ENCODE data around the gene ZP1. TPM values are rescaled to one million over a fixed set of nuclear protein-coding genes. Genes with fewer than 3 reads are reported as not detected.

The ZP1 gene
- total RNA-seq, 1 donor from 2014 or later = not detected

- Mint-ChIP-seq H3K4me3 (ENCODE audit: unreplicated experiment) (no peak overlapping the region), H3K9me3 (ENCODE audit: unreplicated experiment) (no peaks in the 10 kb centered on the region), H3K27me3 (ENCODE audit: unreplicated experiment) (peaks cover 5% of the 10 kb centered on the region), H3K4me1 (ENCODE audit: low read depth, unreplicated experiment) (peaks cover 9% of the 10 kb centered on the region), H3K36me3 (ENCODE audit: unreplicated experiment) (no peaks in the 10 kb centered on the region), H3K27ac (ENCODE audit: unreplicated experiment) (no peak overlapping the region)
- TF ChIP-seq, protein P1, sequence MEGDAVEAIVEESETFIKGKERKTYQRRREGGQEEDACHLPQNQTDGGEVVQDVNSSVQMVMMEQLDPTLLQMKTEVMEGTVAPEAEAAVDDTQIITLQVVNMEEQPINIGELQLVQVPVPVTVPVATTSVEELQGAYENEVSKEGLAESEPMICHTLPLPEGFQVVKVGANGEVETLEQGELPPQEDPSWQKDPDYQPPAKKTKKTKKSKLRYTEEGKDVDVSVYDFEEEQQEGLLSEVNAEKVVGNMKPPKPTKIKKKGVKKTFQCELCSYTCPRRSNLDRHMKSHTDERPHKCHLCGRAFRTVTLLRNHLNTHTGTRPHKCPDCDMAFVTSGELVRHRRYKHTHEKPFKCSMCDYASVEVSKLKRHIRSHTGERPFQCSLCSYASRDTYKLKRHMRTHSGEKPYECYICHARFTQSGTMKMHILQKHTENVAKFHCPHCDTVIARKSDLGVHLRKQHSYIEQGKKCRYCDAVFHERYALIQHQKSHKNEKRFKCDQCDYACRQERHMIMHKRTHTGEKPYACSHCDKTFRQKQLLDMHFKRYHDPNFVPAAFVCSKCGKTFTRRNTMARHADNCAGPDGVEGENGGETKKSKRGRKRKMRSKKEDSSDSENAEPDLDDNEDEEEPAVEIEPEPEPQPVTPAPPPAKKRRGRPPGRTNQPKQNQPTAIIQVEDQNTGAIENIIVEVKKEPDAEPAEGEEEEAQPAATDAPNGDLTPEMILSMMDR (IDR thresholded peaks at IDR 0.05; ENCODE audit: partially characterized antibody, unreplicated experiment) = no peak
- no peak for DNase-seq
Measured at GRCh38 chr11:60851327-60852104, 15.8 kb upstream of the ZP1 start.

GRCh38 chr11:60852117-60852981 lies 15.0 kb upstream of the ZP1 start:
- peaks cover 9% of the 10 kb centered on the region for H3K4me1 Mint-ChIP-seq (ENCODE audit: low read depth, unreplicated experiment)
- H3K27ac Mint-ChIP-seq (ENCODE audit: unreplicated experiment) = no peak overlapping the region
- DNase-seq = peak; percentile 37
- TF ChIP-seq, protein P1 (IDR thresholded peaks at IDR 0.05; ENCODE audit: partially characterized antibody, unreplicated experiment) = no peak
- peaks cover 5% of the 10 kb centered on the region for H3K27me3 Mint-ChIP-seq (ENCODE audit: unreplicated experiment)
- H3K4me3 Mint-ChIP-seq (ENCODE audit: unreplicated experiment) = no peak overlapping the region
- no peaks in the 10 kb centered on the region for H3K9me3 Mint-ChIP-seq (ENCODE audit: unreplicated experiment)
- H3K36me3 Mint-ChIP-seq (ENCODE audit: unreplicated experiment) = no peaks in the 10 kb centered on the region

DNA sequence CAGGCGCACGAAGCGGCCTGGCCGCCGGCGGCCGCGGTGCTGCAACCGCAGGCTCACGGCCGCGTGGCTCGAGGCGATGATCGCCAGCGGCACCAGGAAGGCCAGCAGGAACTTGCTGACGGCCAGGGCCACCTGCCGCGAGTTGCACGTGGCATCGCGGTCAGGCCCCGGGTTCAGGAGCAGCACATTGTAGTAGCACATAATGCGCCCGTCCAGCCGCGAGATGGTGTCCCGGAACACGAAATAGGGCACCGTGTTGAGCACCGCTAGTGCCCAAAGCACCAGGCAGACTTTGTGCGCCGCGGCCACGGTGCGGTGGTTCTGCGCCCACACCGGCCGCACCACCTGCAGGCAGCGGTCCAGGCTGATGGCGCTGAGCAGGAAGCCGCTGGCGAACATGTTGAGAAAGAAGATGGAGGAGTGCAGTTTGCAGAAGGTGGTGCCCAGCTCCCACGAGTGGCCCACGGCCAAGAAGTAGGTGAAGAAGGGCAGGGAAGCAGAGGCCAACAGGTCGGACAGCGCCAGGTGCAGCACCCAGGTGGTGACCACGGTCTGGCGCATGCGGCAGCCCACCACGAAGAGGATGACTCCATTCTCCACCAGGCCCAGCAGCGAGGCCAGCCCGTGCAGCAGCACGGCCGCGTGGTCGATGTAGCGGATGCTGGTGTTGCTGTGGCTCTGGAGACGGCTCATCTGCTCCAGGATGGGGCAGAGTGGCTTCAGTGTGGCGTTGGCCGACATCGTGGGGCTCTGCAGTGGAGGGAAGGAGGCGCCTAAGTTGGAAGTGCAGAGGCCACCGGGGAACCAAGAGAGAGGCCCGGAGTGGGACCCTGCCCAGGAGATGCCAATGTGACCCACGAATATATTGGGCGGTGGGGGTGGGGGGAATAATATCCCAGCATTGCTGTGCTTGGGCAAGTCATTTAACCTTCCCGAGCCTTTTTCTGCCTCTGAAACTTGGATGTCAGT lies 14.1 kb upstream of the ZP1 start:
- peaks cover 2% of the 10 kb centered on the region for H3K9me3 Mint-ChIP-seq (ENCODE audit: unreplicated experiment)
- H3K4me1 Mint-ChIP-seq (ENCODE audit: low read depth, unreplicated experiment) = peaks cover 9% of the 10 kb centered on the region
- no peak for DNase-seq
- no peak overlapping the region for H3K4me3 Mint-ChIP-seq (ENCODE audit: unreplicated experiment)
- TF ChIP-seq, protein P1 (IDR thresholded peaks at IDR 0.05; ENCODE audit: partially characterized antibody, unreplicated experiment) = no peak
- no peak overlapping the region for H3K27ac Mint-ChIP-seq (ENCODE audit: unreplicated experiment)
- no peaks in the 10 kb centered on the region for H3K36me3 Mint-ChIP-seq (ENCODE audit: unreplicated experiment)
- peaks cover 7% of the 10 kb centered on the region for H3K27me3 Mint-ChIP-seq (ENCODE audit: unreplicated experiment)

DNA sequence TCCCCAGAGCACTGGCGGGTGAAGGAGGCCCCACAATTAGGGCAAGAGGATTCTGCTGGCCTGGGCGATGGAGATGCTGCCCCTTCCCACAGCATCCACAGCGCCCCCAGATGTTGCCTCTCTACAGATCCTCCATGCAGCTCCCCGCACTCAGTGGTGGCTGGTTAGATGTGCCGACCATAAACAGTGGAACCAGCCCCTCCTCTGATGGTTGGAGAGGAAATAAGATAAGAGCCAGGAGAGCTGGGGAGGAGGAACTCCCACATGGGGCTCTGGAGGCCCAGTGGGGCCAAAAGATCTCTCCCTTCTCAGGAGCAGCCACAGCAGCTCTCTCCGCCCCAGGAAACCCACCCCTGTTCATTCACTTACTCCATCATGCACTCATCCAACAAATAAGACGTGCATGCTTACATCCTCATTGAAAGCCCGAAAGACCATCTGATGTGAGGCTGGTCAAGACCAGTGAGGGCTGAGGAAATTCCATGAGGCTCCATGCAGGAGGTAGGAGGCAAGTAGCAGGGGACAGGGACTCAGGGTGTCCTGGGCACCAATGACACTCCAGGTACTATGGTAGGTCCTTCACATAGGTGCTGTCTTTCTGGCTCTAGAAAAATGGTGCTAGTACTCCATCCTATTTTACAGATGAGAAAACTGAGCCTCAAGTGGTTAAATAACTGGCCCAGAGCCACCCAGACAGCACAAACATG lies 13.0 kb upstream of the ZP1 start:
- DNase-seq = no peak
- Mint-ChIP-seq H3K4me1 (ENCODE audit: low read depth, unreplicated experiment) (peaks cover 6% of the 10 kb centered on the region), H3K4me3 (ENCODE audit: unreplicated experiment) (no peak overlapping the region), H3K9me3 (ENCODE audit: unreplicated experiment) (peaks cover 2% of the 10 kb centered on the region), H3K27me3 (ENCODE audit: unreplicated experiment) (peaks cover 9% of the 10 kb centered on the region), H3K27ac (ENCODE audit: unreplicated experiment) (no peak overlapping the region), H3K36me3 (ENCODE audit: unreplicated experiment) (no peaks in the 10 kb centered on the region)
- TF ChIP-seq, protein P1 (IDR thresholded peaks at IDR 0.05; ENCODE audit: partially characterized antibody, unreplicated experiment) = no peak
